Skin of body (tissue), 2 donors: ENCODE measurements around the gene ADTRP. TPM values are rescaled to one million over a fixed set of nuclear protein-coding genes. Genes with fewer than 3 reads are reported as not detected.

Source experiments
- small RNA-seq: library from RNA; depleted of rRNA; stranded (forward); fragments of <200 nt; gene quantifications from one replicate; pipeline ENCODE3, GENCODE V24; 2014; ENCODE audit warnings: low replicate concordance
- total RNA-seq: library from RNA; depleted of rRNA; stranded (reverse); fragments of >200 nt; gene quantifications from one replicate; pipeline ENCODE4 v1.2.3, GENCODE V29; 2014

The ADTRP gene
- total RNA-seq, 1 donor from 2014 or later = 14.0 TPM

Small RNAs within 50 kb of the gene (small RNA-seq; reads per million reads assigned to genes)
- gene RF00272 = not detected

Other genes with a start within 250 kb of the ADTRP start
- 5.8 TPM for gene TMEM170B, start 241.1 kb downstream of the ADTRP start, total RNA-seq
- gene HIVEP1, start 233.5 kb upstream of the ADTRP start, total RNA-seq = 30.8 TPM